ENCODE results near the gene CLRN3. TPM values are rescaled to one million over a fixed set of nuclear protein-coding genes. Genes with fewer than 3 reads are reported as not detected.

The CLRN3 gene
- total RNA-seq, 4 donors from 2014 or later, result not detected

- H3K27me3 ChIP-seq, result peaks cover 19% of the 10 kb centered on the region
- ATAC-seq, result no peak
- H3K36me3 ChIP-seq, result no peaks in the 10 kb centered on the region
- no peak overlapping the region for H3K27ac ChIP-seq
- no peaks in the 10 kb centered on the region for H3K9me3 ChIP-seq
- no peak overlapping the region for H3K4me3 ChIP-seq
- no peak for TF ChIP-seq EP300 (IDR thresholded peaks at IDR 0.05)
- TF ChIP-seq, protein P1, sequence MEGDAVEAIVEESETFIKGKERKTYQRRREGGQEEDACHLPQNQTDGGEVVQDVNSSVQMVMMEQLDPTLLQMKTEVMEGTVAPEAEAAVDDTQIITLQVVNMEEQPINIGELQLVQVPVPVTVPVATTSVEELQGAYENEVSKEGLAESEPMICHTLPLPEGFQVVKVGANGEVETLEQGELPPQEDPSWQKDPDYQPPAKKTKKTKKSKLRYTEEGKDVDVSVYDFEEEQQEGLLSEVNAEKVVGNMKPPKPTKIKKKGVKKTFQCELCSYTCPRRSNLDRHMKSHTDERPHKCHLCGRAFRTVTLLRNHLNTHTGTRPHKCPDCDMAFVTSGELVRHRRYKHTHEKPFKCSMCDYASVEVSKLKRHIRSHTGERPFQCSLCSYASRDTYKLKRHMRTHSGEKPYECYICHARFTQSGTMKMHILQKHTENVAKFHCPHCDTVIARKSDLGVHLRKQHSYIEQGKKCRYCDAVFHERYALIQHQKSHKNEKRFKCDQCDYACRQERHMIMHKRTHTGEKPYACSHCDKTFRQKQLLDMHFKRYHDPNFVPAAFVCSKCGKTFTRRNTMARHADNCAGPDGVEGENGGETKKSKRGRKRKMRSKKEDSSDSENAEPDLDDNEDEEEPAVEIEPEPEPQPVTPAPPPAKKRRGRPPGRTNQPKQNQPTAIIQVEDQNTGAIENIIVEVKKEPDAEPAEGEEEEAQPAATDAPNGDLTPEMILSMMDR (IDR thresholded peaks at IDR 0.05), result no peak
- TF ChIP-seq POLR2A (IDR thresholded peaks at IDR 0.05), result no peak
- no peak for TF ChIP-seq POLR2AphosphoS5 (IDR thresholded peaks at IDR 0.05)
- no peaks in the 10 kb centered on the region for H3K4me1 ChIP-seq
- WGBS, 2 donors (ENCODE audit: low coverage in 1 of 2), result 83% methylated on average over 1 of the region's 3 CpGs; no CpG with 5 or more reads in 1 of the 2 donors
Observed at GRCh38 chr10:127890832-127891334, 1.9 kb downstream of the CLRN3 start.

DNA sequence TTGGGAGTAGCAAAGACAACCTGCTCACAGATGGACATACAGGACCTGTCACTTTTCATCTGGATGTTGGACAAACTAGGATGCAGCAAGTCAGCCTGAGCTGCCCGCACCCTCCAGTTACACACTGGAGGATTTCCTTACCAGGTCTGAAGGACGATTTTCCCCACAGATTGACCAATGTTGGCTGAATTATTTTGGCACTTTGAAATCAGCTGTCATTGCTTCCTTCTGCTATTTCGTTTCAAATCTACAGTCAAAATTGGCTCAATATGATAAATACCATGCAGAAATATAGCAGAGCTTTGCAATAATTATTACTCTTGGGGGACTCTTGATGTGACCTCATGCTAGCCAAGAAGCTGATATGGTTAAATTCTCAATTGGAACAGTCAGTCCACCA lies 2.5 kb downstream of the CLRN3 start:
- Histone ChIP-seq H3K36me3 (no peaks in the 10 kb centered on the region), H3K27ac (no peak overlapping the region), H3K27me3 (peaks cover 19% of the 10 kb centered on the region), H3K4me3 (no peak overlapping the region), H3K4me1 (no peaks in the 10 kb centered on the region), H3K9me3 (no peaks in the 10 kb centered on the region)
- no peak for ATAC-seq
- WGBS, 2 donors (ENCODE audit: low coverage in 1 of 2), result 60% methylated on average over 2 of the region's 3 CpGs; no CpG with 5 or more reads in 1 of the 2 donors
- TF ChIP-seq, protein P1 (IDR thresholded peaks at IDR 0.05), result no peak
- TF ChIP-seq POLR2A (IDR thresholded peaks at IDR 0.05) (no peak), POLR2AphosphoS5 (IDR thresholded peaks at IDR 0.05) (no peak), EP300 (IDR thresholded peaks at IDR 0.05) (no peak)

GRCh38 chr10:127889605-127890195 lies 3.0 kb downstream of the CLRN3 start:
- no peaks in the 10 kb centered on the region for H3K4me1 ChIP-seq
- ATAC-seq, result peak; percentile 48
- H3K27ac ChIP-seq, result peak overlapping the region in 1 of 4 donors; percentile 51
- TF ChIP-seq, protein P1 (IDR thresholded peaks at IDR 0.05), result no peak
- TF ChIP-seq POLR2A (IDR thresholded peaks at IDR 0.05) (no peak), EP300 (IDR thresholded peaks at IDR 0.05) (no peak), POLR2AphosphoS5 (IDR thresholded peaks at IDR 0.05) (no peak)
- H3K27me3 ChIP-seq, result peaks cover 19% of the 10 kb centered on the region
- WGBS, 2 donors (ENCODE audit: low coverage in 1 of 2), result 43 to 44% methylated on average over 3 to 4 of the region's 4 CpGs
- no peaks in the 10 kb centered on the region for H3K36me3 ChIP-seq
- no peaks in the 10 kb centered on the region for H3K9me3 ChIP-seq
- no peak overlapping the region for H3K4me3 ChIP-seq

GRCh38 chr10:127888521-127889312 lies 4.0 kb downstream of the CLRN3 start:
- 78 to 92% methylated on average over 4 to 11 of the region's 13 CpGs for WGBS, 2 donors (ENCODE audit: low coverage in 1 of 2)
- no peak overlapping the region for H3K27ac ChIP-seq

More at GRCh38 chr10:127888521-127889312, 4.0 kb downstream of the CLRN3 start:
- Histone ChIP-seq H3K4me3 (no peak overlapping the region), H3K36me3 (no peaks in the 10 kb centered on the region), H3K27me3 (peaks cover 19% of the 10 kb centered on the region), H3K4me1 (no peaks in the 10 kb centered on the region), H3K9me3 (no peaks in the 10 kb centered on the region)
- no peak for ATAC-seq
- TF ChIP-seq POLR2A (IDR thresholded peaks at IDR 0.05) (no peak), EP300 (IDR thresholded peaks at IDR 0.05) (no peak), POLR2AphosphoS5 (IDR thresholded peaks at IDR 0.05) (no peak)
- TF ChIP-seq, protein P1 (IDR thresholded peaks at IDR 0.05), result no peak
